ENCODE measurements around the gene MAPK1.
"Not testable (repeated sequence)": the region's sequence is repeated elsewhere in the genome, so short reads cannot be mapped to it uniquely, and the experiment has no call there.

GRCh38 chr22:21790849-21791610, 76.4 kb downstream of the MAPK1 start:
- TF ChIP-seq EZH2phosphoT487 (IDR thresholded peaks at IDR 0.05; ENCODE audit: insufficient read depth, low read depth); EZH2 (IDR thresholded peaks at IDR 0.05; ENCODE audit: insufficient read depth, poor library complexity, severe bottlenecking): not testable (repeated sequence)
